Liver (tissue), 9 donors: ENCODE measurements around the gene UPK3BL1. TPM values are rescaled to one million over a fixed set of nuclear protein-coding genes. Genes with fewer than 3 reads are reported as not detected.
A peak's percentile ranks its signal among the peaks of the same experiment; 100 is the strongest.
"Not testable (repeated sequence)": the region's sequence is repeated elsewhere in the genome, so short reads cannot be mapped to it uniquely, and the experiment has no call there.

Experiments
- DNase-seq: peaks from one replicate; pipeline ENCODE4 v3.0.0-alpha.2; 2017; ENCODE audit warnings: low spot score
- H3K27ac ChIP-seq, 2 donors: one replicate each; pipeline ENCODE4 v1.7.0; 2013; ENCODE audit warnings: inconsistent platforms in 2 of 2, low read length in 2 of 2, control low read depth in 1 of 2, low read depth in 1 of 2, mild to moderate bottlenecking in 1 of 2
- H3K27me3 ChIP-seq, 4 donors: one replicate each; pipeline versions ENCODE4 v1.6.1 to v1.7.0; 2013; ENCODE audit warnings: low read length in 3 of 4, inconsistent platforms in 1 of 4, mild to moderate bottlenecking in 1 of 4, moderate library complexity in 1 of 4; ENCODE audit not compliant: control insufficient read depth in 4 of 4, insufficient read depth in 4 of 4
- H3K36me3 ChIP-seq, 4 donors: one replicate each; pipeline versions ENCODE4 v1.6.1 to v1.7.0; 2013; ENCODE audit warnings: low read length in 3 of 4, mild to moderate bottlenecking in 3 of 4, low read depth in 1 of 4, moderate library complexity in 1 of 4; ENCODE audit not compliant: control insufficient read depth in 4 of 4, insufficient read depth in 3 of 4
- H3K4me1 ChIP-seq, 4 donors: one replicate each; pipeline versions ENCODE4 v1.6.1 to v1.7.0; 2013; ENCODE audit warnings: low read length in 3 of 4, mild to moderate bottlenecking in 3 of 4, moderate library complexity in 1 of 4; ENCODE audit not compliant: control insufficient read depth in 4 of 4, insufficient read depth in 4 of 4
- H3K4me3 ChIP-seq, 3 donors: one replicate each; pipeline versions ENCODE4 v1.6.1 to v1.7.0; 2013; ENCODE audit warnings: low read length in 3 of 3, control low read depth in 1 of 3, low read depth in 1 of 3, mild to moderate bottlenecking in 1 of 3
- H3K9ac ChIP-seq, 2 donors: one replicate each; pipeline ENCODE4 v1.7.0; 2013; ENCODE audit warnings: low read length in 2 of 2, mild to moderate bottlenecking in 2 of 2, moderate library complexity in 2 of 2, control low read depth in 1 of 2, low read depth in 1 of 2
- H3K9me3 ChIP-seq, 4 donors: one replicate each; pipeline versions ENCODE4 v1.6.1 to v1.7.0; 2013; ENCODE audit warnings: low read length in 3 of 4; ENCODE audit not compliant: control insufficient read depth in 4 of 4
- WGBS: extraction: QIAGEN DNeasy Blood & Tissue Kit; methylation state at CpG from one replicate; pipeline ENCODE4 v1.1.7; 2013; 5-methylcytosine and 5-hydroxymethylcytosine counted together
- polyA plus RNA-seq, 2 donors: library from polyadenylated mRNA; stranded (reverse) in 1 of 2; unstranded in 1 of 2; fragments of 200-250 nt in 1 of 2; fragments of >200 nt in 1 of 2; fragmentation: Nextera tagmentation in 1 of 2; extraction: Ambion mirVana in 1 of 2; gene quantifications; one replicate each; pipeline versions ENCODE4 v1.2.1 to v1.2.3, GENCODE V29; 2013 to 2015
- total RNA-seq, 2 donors: library from RNA; depleted of rRNA; stranded (reverse); fragments of >200 nt; gene quantifications; one replicate each; pipeline ENCODE4 v1.2.3, GENCODE V29; 2014
- donor health status: healthy.
- donor health status: healthy.
- donor health status: healthy.
- donor health status: healthy.
- donor health status: healthy.

UPK3BL1 gene
- total and polyA plus RNA-seq, 4 donors = 4.0 to 19.9 (median 7.7) TPM

DNA sequence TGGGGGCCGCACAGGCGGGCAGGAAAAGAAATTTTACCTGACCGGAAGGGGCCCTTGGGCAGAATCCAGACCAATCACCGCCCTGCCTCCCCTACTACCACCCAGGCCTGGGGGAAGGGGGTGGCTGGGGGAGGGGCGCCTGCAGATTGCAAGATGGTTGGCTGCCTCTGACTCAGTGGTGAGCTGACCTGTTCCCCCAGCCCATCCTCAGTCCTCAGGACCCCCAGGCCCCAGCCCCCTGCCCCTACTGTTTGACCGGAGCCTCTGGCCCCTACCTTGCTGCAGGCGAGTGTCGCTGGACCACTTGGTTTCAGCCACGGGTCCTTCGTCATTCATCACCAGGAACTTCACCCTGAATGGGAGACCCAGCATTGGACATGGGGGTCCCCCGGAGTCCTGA is 3.7 kb downstream of the UPK3BL1 start:
- peak; percentile 31 for DNase-seq
- H3K9ac ChIP-seq, H3K4me1 ChIP-seq, H3K36me3 ChIP-seq, H3K4me3 ChIP-seq, H3K27ac ChIP-seq, H3K27me3 ChIP-seq, H3K9me3 ChIP-seq: not testable (repeated sequence)
- whole genome bisulfite sequencing = 96% methylated on average over 8 of the region's 11 CpGs

DNA sequence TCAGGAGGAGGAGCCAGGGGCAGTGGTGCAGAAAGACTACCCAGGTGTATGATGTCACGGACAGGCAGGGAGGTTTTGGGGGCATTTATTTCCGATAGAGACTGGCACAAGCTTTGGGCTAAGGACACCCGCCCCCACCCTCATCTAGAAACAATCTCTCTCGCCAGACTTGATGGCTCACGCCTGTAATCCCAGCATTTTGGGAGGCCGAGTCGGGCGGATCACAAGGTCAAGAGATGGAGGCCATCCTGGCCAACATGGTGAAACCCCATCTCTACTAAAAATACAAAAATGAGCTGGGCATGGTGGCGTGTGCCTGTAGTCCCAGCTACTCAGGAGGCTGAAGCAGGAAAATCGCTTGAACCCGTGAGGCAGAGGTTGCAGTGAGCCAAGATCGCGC is 5.6 kb downstream of the UPK3BL1 start:
- not testable (repeated sequence) for H3K27ac ChIP-seq, H3K4me1 ChIP-seq, H3K9ac ChIP-seq, DNase-seq, H3K4me3 ChIP-seq, H3K27me3 ChIP-seq, H3K9me3 ChIP-seq, H3K36me3 ChIP-seq
- 90% methylated on average over 9 of the region's 13 CpGs for WGBS

DNA sequence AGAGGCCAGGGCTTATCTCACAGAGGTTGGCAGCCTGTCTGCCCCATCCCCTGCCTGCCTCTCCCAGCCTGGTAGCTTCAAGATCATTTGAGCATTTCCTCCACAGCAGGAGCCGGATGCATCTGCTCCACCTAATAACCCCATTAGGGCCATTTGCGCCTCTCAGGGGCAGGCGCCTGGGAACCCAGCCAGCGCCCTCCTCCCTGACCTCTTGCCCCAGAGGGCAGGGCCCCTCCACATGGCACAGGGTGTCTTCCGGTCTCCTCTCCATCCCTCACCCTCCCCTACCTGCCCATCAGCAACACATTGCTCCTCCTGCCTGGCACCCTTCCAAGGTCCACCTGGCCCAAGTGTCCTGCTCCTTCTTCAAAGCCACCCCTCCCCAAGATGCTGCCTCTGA is 7.2 kb downstream of the UPK3BL1 start:
- 79% methylated on average over 3 of the region's 5 CpGs for WGBS

DNA sequence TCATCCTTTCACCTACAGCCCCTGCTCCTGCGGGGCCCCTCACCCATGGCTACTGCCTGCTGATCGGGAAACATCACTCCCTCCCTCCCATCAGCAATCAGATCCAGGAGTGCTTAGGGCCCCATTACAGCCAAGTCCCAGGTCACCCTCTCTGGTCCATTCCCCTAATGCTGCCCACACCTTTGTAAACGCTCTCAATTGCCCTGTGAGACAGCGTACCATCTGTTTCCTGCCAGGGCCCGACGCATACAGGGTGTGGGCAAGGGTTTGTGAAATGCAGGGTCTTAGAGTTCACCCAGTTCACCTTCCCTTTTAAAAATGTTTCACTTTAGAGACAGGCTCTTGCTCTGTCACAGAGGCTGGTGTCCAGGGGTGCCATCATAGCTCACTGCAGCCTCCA is 8.3 kb downstream of the UPK3BL1 start:
- not testable (repeated sequence) for H3K9me3 ChIP-seq, H3K27ac ChIP-seq, DNase-seq, H3K27me3 ChIP-seq, H3K9ac ChIP-seq, H3K4me1 ChIP-seq, H3K36me3 ChIP-seq, H3K4me3 ChIP-seq
- WGBS = 83% methylated on average over 2 of the region's 6 CpGs

More for the DNA sequence above, 7.2 kb downstream of the UPK3BL1 start:
- H3K27me3 ChIP-seq, H3K9ac ChIP-seq, H3K9me3 ChIP-seq, DNase-seq, H3K4me3 ChIP-seq, H3K36me3 ChIP-seq, H3K27ac ChIP-seq, H3K4me1 ChIP-seq: not testable (repeated sequence)

DNA sequence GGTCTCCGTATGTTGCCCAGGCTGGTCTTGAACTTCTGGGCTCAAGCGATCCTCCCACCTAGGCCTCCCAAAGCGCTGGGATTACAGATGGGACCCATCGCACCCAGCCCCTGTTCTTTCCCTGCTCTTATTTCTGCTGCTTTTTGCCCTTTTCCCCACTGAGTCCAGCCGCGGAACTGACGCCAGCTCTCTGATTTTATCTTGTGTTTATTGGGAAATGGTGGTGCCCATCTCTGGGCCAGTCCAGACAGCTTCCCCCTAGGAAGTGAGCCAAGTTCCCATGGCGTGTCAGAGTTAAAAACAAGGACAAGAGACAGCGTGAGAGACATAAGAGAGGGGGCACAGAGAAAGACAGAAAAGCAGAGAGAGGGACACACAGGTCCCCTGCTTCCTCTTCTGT is 12.0 kb downstream of the UPK3BL1 start:
- H3K27me3 ChIP-seq, H3K4me3 ChIP-seq, H3K9me3 ChIP-seq, H3K27ac ChIP-seq, H3K36me3 ChIP-seq, DNase-seq, H3K9ac ChIP-seq, H3K4me1 ChIP-seq: not testable (repeated sequence)
- WGBS = 78% methylated on average over 5 of the region's 9 CpGs

DNA sequence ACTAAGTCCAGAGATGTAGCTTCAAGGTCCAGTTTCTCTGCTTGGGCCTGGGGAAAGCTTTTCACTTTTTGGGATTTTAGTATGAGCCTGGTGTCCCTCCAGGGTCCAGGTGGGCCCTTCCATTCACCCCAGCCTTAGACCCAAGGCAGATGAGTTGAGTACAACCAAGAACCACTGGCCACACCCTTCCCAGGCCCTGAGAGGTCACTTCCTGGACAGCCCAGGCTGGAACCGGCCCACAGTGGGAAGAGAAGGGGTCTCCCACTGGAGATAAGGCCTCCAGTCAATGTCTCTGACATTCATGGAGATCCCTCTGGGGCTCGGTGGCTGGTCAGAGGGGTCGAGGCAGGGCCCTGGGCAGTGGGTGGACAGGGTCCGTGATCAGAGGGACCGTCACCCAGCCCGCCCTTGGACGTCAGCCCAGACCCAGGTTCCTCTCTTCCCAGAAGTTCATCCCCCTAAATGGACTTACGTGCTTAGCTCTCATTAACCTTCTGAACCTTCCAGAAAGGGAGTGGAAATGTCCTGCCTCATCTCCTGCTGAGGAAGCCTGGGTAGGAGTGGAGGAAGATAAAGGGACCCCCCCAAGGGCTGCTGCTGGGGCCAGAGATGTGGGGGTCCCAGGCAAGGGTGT is 15.2 kb downstream of the UPK3BL1 start:
- H3K4me3 ChIP-seq, H3K27me3 ChIP-seq, H3K4me1 ChIP-seq, DNase-seq, H3K9ac ChIP-seq, H3K36me3 ChIP-seq, H3K27ac ChIP-seq, H3K9me3 ChIP-seq: not testable (repeated sequence)
- no CpG with 5 or more reads among the region's 8 CpGs for WGBS

DNA sequence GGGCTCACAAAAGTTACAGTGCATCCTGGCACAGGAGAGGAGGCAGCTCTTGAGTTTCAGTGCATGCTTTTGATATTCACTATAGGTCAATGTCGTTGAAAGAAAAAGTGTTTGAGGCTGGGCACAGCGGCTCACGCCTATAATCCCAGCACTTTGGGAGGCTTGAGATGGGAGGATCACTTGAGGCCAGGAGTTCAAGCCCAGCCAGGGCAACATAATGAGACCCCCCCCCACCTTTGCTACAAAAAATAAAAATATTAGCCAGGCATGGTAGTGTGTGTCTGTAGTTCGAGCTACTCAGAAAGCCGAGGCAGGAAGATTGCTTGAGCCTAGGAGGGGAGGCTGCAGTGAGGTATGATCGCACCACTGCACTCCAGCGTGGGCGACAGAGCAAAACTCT is 24.5 kb downstream of the UPK3BL1 start:
- WGBS = 82% methylated on average over 3 of the region's 8 CpGs
- DNase-seq = peak; percentile 29
- H3K36me3 ChIP-seq, H3K4me1 ChIP-seq, H3K27ac ChIP-seq, H3K4me3 ChIP-seq, H3K9me3 ChIP-seq, H3K9ac ChIP-seq, H3K27me3 ChIP-seq: not testable (repeated sequence)

DNA sequence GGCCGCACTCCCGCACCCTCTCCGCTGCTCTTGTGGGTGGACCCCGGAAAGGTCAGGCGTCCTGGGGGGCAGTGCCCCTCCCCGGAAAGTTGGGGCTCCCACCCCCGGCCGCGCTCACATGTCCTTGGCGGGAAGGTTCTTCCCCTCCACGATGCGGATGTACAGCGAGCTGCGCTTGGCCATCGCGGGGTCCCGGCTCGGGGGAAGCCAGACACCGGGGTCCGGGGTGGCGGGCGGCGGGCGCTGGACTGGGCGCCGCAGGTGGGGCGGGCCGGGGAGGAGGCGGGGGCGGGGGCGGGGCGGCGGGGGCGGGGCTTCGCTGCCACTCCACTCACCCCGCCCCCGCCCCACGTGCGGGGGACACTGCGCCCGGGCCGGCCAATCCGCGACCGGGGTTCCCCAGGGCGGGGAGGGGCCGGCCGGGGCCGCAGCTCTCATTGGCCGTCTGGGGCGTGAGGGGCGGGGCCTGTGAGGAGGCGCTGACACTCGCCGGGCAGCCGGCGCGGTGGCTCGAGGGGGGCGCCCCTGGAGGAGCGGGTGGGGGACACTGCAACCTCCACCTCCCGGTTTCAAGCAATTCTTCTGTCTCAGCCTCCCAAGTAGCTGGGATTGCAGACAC is 26.0 kb downstream of the UPK3BL1 start, which contains the start of gene RASA4:
TSS of gene RASA4 (minus strand) at position 250 of the 619 bp plus-strand sequence. CDS start at position 183, 67 bp downstream.
- H3K36me3 ChIP-seq, H3K4me1 ChIP-seq, H3K9ac ChIP-seq, H3K9me3 ChIP-seq, H3K27ac ChIP-seq, H3K4me3 ChIP-seq, H3K27me3 ChIP-seq: not testable (repeated sequence)
- DNase-seq = peak; percentile 53
- 1% methylated on average over 23 of the region's 62 CpGs for WGBS
